ENCODE measurements around the gene CASKIN2.
"Not testable (repeated sequence)": the region's sequence is repeated elsewhere in the genome, so short reads cannot be mapped to it uniquely, and the experiment has no call there.

The CASKIN2 gene

GRCh38 chr17:75472119-75472518 is 43.2 kb downstream of the CASKIN2 start:
- DNase-seq (ENCODE audit: low read depth): no peak

- no peak for DNase-seq (ENCODE audit: low read depth)
These were observed 44.1 kb downstream of the CASKIN2 start for GRCh38 chr17:75471207-75471606.

- DNase-seq (ENCODE audit: low read depth): no peak
These were observed 46.5 kb downstream of the CASKIN2 start for GRCh38 chr17:75468779-75469373.

GRCh38 chr17:75468291-75468754 is 47.0 kb downstream of the CASKIN2 start:
- DNase-seq (ENCODE audit: low read depth): no peak

GRCh38 chr17:75465039-75465438 is 50.3 kb downstream of the CASKIN2 start:
- DNase-seq (ENCODE audit: low read depth): no peak

GRCh38 chr17:75463603-75464002 is 51.7 kb downstream of the CASKIN2 start:
- no peak for DNase-seq (ENCODE audit: low read depth)

- no peak for DNase-seq (ENCODE audit: low read depth)
These were observed 55.0 kb downstream of the CASKIN2 start for GRCh38 chr17:75460295-75460694.

GRCh38 chr17:75459590-75460267 is 55.6 kb downstream of the CASKIN2 start:
- no peak for DNase-seq (ENCODE audit: low read depth)

- no peak for DNase-seq (ENCODE audit: low read depth)
These were observed 56.1 kb downstream of the CASKIN2 start for GRCh38 chr17:75459246-75459589.

- DNase-seq (ENCODE audit: low read depth): no peak
These were observed 58.2 kb downstream of the CASKIN2 start for GRCh38 chr17:75457047-75457654.

GRCh38 chr17:75456417-75457046 is 58.8 kb downstream of the CASKIN2 start, which contains the start of gene TMEM94:
Gene TMEM94 (plus strand): TSS chr17:75456635. CDS start chr17:75471906, 15,271 bp downstream.
- peak; percentile 75 for DNase-seq (ENCODE audit: low read depth)

GRCh38 chr17:75456039-75456416 is 59.3 kb downstream of the CASKIN2 start:
- DNase-seq (ENCODE audit: low read depth): no peak

GRCh38 chr17:75454672-75455071 is 60.7 kb downstream of the CASKIN2 start:
- not testable (repeated sequence) for DNase-seq (ENCODE audit: low read depth)

- DNase-seq (ENCODE audit: low read depth): no peak
These were observed 61.1 kb downstream of the CASKIN2 start for GRCh38 chr17:75454193-75454592.

GRCh38 chr17:75450270-75450669 is 65.1 kb downstream of the CASKIN2 start:
- no peak for DNase-seq (ENCODE audit: low read depth)
